GM23338 (cell line): ENCODE data around the gene MINK1. TPM values are rescaled to one million over a fixed set of nuclear protein-coding genes. Genes with fewer than 3 reads are reported as not detected.

ENCODE experiments used
- CREB1 ChIP-seq: fragments of 250-450 bp; sonication (Bioruptor Pico); IDR thresholded peaks from 2 replicates; pipeline ENCODE4 v1.5.0; 2020; ENCODE audit warnings: low read depth, mild to moderate bottlenecking, moderate library complexity
- ETS1 ChIP-seq: IDR thresholded peaks from 2 replicates; pipeline ENCODE4 v1.6.1; 2016; ENCODE audit warnings: antibody characterized with exemption
- EZH2phosphoT487 ChIP-seq: fragments of 200-600 bp; sonication (generic); IDR thresholded peaks from one replicate; pipeline ENCODE4 v1.8.1; 2018; ENCODE audit warnings: antibody characterized with exemption; ENCODE audit not compliant: unreplicated experiment
- JUNB ChIP-seq: IDR thresholded peaks from one replicate; pipeline ENCODE4 v1.6.1; 2016; ENCODE audit warnings: antibody characterized with exemption; ENCODE audit not compliant: unreplicated experiment
- POLR2AphosphoS5 ChIP-seq: IDR thresholded peaks from 2 replicates; pipeline ENCODE4 v1.6.1; 2016; ENCODE audit warnings: antibody characterized with exemption, low read depth
- STAT1 ChIP-seq: IDR thresholded peaks from one replicate; pipeline ENCODE4 v1.6.1; 2016; ENCODE audit warnings: antibody characterized with exemption; ENCODE audit not compliant: unreplicated experiment
- ZNF114 ChIP-seq: fragments of 250-450 bp; sonication (Bioruptor Pico); IDR thresholded peaks from 2 replicates; pipeline ENCODE4 v1.5.0; 2020; ENCODE audit warnings: mild to moderate bottlenecking, moderate library complexity
- ZNF331 ChIP-seq: fragments of 250-450 bp; sonication (Bioruptor Pico); IDR thresholded peaks from 2 replicates; pipeline ENCODE4 v1.5.0; 2020; ENCODE audit warnings: low read depth, mild to moderate bottlenecking, moderate library complexity
- ZNF462 ChIP-seq: fragments of 250-450 bp; sonication (Bioruptor Pico); IDR thresholded peaks from 2 replicates; pipeline ENCODE4 v1.5.0; 2020; ENCODE audit warnings: mild to moderate bottlenecking, moderate library complexity
- polyA plus RNA-seq: library from polyadenylated mRNA; unstranded; fragments of >200 nt; fragmentation: Nextera tagmentation; extraction: Ambion mirVana; gene quantifications from 2 replicates; pipeline ENCODE4 v1.2.1, GENCODE V29; 2016
- total RNA-seq: library from RNA; depleted of rRNA; stranded (reverse); fragments of >200 nt; shearing (Covaris generic); gene quantifications from 2 replicates; pipeline ENCODE4 v1.2.3, GENCODE V29; 2014
- TF ChIP-seq, protein P1 (sequence below), 2 experiments: fragments of 200-600 bp in 1 of 2; sonication (generic) in 1 of 2; conservative IDR thresholded peaks; 2 replicates each; pipeline versions ENCODE4 v1.5.1 to v1.6.1; 2016 to 2017; ENCODE audit warnings: antibody characterized with exemption in 2 of 2, low read depth in 2 of 2, mild to moderate bottlenecking in 2 of 2, moderate library complexity in 1 of 2

Gene MINK1
- total and polyA plus RNA-seq, 2 experiments from 2014 or later: 17.3 to 54.9 TPM

DNA sequence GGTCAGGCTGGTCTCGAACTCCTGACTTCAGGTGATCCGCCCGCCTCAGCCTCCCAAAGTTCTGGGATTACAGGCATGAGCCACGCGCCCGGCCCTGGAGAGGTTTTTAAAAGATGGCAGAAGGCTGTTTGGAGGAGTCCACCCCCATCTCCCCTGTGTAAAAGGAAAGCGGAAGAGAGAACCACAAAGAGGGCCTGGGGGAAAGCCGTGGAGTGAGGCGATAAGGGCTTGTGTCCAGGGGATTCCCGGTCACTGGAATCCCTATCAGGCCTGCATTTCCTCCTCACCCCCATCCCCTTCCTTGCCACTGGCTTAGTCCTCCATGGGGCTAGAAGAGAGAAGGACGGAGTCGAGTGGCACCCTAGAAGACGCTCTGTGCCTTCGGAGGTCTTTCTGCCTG, 98.8 kb downstream of the MINK1 start, which contains the start of gene GP1BA (continued):
- TF ChIP-seq ZNF462 (CRISPR knock-in tag) (no peak), JUNB (no peak), EZH2phosphoT487 (no peak), ZNF331 (CRISPR knock-in tag) (no peak), CREB1 (CRISPR knock-in tag) (no peak), POLR2AphosphoS5 (no peak), ETS1 (no peak), ZNF114 (CRISPR knock-in tag) (no peak), STAT1 (no peak)
- TF ChIP-seq, protein P1, sequence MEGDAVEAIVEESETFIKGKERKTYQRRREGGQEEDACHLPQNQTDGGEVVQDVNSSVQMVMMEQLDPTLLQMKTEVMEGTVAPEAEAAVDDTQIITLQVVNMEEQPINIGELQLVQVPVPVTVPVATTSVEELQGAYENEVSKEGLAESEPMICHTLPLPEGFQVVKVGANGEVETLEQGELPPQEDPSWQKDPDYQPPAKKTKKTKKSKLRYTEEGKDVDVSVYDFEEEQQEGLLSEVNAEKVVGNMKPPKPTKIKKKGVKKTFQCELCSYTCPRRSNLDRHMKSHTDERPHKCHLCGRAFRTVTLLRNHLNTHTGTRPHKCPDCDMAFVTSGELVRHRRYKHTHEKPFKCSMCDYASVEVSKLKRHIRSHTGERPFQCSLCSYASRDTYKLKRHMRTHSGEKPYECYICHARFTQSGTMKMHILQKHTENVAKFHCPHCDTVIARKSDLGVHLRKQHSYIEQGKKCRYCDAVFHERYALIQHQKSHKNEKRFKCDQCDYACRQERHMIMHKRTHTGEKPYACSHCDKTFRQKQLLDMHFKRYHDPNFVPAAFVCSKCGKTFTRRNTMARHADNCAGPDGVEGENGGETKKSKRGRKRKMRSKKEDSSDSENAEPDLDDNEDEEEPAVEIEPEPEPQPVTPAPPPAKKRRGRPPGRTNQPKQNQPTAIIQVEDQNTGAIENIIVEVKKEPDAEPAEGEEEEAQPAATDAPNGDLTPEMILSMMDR (conservative IDR thresholded peaks at IDR 0.05; ENCODE audit: low read depth in 2 of 2): no peak
